HG03103 (cell line): ENCODE data around the gene NPAS4.
"Not testable (repeated sequence)": the region's sequence is repeated elsewhere in the genome, so short reads cannot be mapped to it uniquely, and the experiment has no call there.

Experiments used
- ATAC-seq: cut with Tn5 transposase; IDR thresholded peaks from one replicate; pipeline ENCODE4 v1.9.1; 2021; ENCODE audit warnings: low read depth; ENCODE audit not compliant: unreplicated experiment

NPAS4 gene

GRCh38 chr11:66450560-66450959, 29.7 kb downstream of the NPAS4 start:
- no peak for ATAC-seq

- no peak for ATAC-seq
Measured at GRCh38 chr11:66451663-66452062, 30.8 kb downstream of the NPAS4 start.

- no peak for ATAC-seq
Measured at GRCh38 chr11:66454247-66454646, 33.4 kb downstream of the NPAS4 start.

GRCh38 chr11:66454828-66455227, 34.0 kb downstream of the NPAS4 start:
- no peak for ATAC-seq

- no peak for ATAC-seq
Measured at GRCh38 chr11:66457826-66458225, 37.0 kb downstream of the NPAS4 start.

- no peak for ATAC-seq
Measured at GRCh38 chr11:66459138-66459778, 38.4 kb downstream of the NPAS4 start.

GRCh38 chr11:66462010-66462409, 41.2 kb downstream of the NPAS4 start:
- ATAC-seq, result no peak

- no peak for ATAC-seq
Measured at GRCh38 chr11:66462911-66463310, 42.1 kb downstream of the NPAS4 start.

- not testable (repeated sequence) for ATAC-seq
Measured at GRCh38 chr11:66464116-66464515, 43.3 kb downstream of the NPAS4 start.

- ATAC-seq, result no peak
Measured at GRCh38 chr11:66464916-66465315, 44.1 kb downstream of the NPAS4 start.

GRCh38 chr11:66465373-66466224, 44.8 kb downstream of the NPAS4 start:
- ATAC-seq, result no peak

- peak; percentile 55 for ATAC-seq
Measured at GRCh38 chr11:66466225-66467033, 45.6 kb downstream of the NPAS4 start, which contains the start of gene PELI3. Gene PELI3, plus strand, starts transcription at chr11:66466905. Its CDS starts 1,224 bp downstream, at chr11:66468129.

GRCh38 chr11:66467034-66467659, 46.3 kb downstream of the NPAS4 start:
- peak; percentile 23 for ATAC-seq

GRCh38 chr11:66467756-66468155, 46.9 kb downstream of the NPAS4 start:
- ATAC-seq, result no peak

- no peak for ATAC-seq
Measured at GRCh38 chr11:66468691-66469090, 47.9 kb downstream of the NPAS4 start.

GRCh38 chr11:66469441-66469840, 48.6 kb downstream of the NPAS4 start:
- no peak for ATAC-seq

GRCh38 chr11:66470015-66470414, 49.2 kb downstream of the NPAS4 start:
- ATAC-seq, result no peak

- no peak for ATAC-seq
Measured at GRCh38 chr11:66471142-66471541, 50.3 kb downstream of the NPAS4 start.

- no peak for ATAC-seq
Measured at GRCh38 chr11:66472054-66472453, 51.2 kb downstream of the NPAS4 start.

- ATAC-seq, result no peak
Measured at GRCh38 chr11:66473167-66473566, 52.3 kb downstream of the NPAS4 start.
